Endothelial cell of umbilical vein (primary cell): ENCODE measurements around the gene PNMA6F.

Source experiments
- MYC ChIP-seq: IDR thresholded peaks from one replicate; pipeline ENCODE4 v1.6.1; 2011; ENCODE audit warnings: mild to moderate bottlenecking, low read depth, low read length
- POLR2A ChIP-seq: IDR thresholded peaks from 2 replicates; pipeline ENCODE4 v1.6.1; 2012; ENCODE audit warnings: low read depth, mild to moderate bottlenecking, control low read depth, low read length
- TF ChIP-seq, protein P1 (sequence below): IDR thresholded peaks from 2 replicates; pipeline ENCODE4 v1.6.1; 2011; ENCODE audit not compliant: insufficient read depth, insufficient read length
- TF ChIP-seq, protein P2 (sequence below), 2 donors: IDR thresholded peaks; 1 replicate in 1 of 2; 2 replicates in 1 of 2; pipeline ENCODE4 v1.5.1; 2011; ENCODE audit warnings: low read length in 2 of 2, mild to moderate bottlenecking in 2 of 2, moderate library complexity in 2 of 2, control low read depth in 1 of 2, inconsistent platforms in 1 of 2, low read depth in 1 of 2; ENCODE audit not compliant: insufficient read depth in 1 of 2; ENCODE audit errors: extremely low read depth in 1 of 2

DNA sequence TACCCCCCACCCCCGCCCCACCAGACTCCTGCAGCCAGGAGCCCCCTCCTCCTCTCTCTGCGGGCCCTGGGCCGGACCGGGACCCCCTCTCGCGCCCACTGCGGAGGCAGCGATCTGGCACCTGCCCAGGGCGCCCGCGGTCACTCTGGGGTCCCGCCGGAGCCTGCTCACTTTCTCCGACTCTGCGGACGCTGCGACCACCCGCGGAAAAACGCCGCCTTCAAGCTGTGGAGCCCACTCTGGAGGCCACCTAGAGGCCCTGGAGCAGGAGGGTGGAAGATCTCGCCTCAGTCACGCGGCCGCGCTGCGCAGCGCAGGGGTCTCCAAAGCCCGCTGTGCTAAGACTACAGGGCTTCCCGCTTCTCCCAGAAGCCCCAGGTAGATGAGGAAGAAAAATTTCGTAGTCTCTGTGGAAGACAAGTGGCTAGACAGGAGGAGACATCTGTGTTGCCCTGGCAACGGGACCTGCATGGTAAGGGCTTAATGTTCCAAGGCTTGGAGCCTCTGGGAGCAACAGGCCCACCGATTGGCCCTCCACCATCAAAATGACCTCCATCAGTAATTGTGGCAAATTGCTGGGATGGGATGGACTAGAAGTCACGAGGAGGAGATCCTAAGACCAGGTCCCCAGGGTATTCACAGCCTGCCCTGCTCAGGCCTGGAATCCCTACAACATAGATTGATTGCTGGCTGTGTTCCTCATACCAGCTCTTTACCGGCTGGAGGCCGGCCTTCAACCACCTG, at the start of gene PNMA6F:
- TF ChIP-seq, protein P1, sequence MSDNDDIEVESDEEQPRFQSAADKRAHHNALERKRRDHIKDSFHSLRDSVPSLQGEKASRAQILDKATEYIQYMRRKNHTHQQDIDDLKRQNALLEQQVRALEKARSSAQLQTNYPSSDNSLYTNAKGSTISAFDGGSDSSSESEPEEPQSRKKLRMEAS, result no peak
- TF ChIP-seq, protein P2, sequence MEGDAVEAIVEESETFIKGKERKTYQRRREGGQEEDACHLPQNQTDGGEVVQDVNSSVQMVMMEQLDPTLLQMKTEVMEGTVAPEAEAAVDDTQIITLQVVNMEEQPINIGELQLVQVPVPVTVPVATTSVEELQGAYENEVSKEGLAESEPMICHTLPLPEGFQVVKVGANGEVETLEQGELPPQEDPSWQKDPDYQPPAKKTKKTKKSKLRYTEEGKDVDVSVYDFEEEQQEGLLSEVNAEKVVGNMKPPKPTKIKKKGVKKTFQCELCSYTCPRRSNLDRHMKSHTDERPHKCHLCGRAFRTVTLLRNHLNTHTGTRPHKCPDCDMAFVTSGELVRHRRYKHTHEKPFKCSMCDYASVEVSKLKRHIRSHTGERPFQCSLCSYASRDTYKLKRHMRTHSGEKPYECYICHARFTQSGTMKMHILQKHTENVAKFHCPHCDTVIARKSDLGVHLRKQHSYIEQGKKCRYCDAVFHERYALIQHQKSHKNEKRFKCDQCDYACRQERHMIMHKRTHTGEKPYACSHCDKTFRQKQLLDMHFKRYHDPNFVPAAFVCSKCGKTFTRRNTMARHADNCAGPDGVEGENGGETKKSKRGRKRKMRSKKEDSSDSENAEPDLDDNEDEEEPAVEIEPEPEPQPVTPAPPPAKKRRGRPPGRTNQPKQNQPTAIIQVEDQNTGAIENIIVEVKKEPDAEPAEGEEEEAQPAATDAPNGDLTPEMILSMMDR (IDR thresholded peaks at IDR 0.05; ENCODE audit: extremely low read depth in 1 of 2, insufficient read depth in 1 of 2, low read depth in 1 of 2, low read length in 2 of 2), result no peak
- TF ChIP-seq MYC (no peak), POLR2A (no peak)
